ENCODE results near the gene NR2F2. TPM values are rescaled to one million over a fixed set of nuclear protein-coding genes. Genes with fewer than 3 reads are reported as not detected.

NR2F2 gene
- total and polyA plus RNA-seq, 2 experiments from 2014 or later = 0.16 TPM; not detected in 1

DNA sequence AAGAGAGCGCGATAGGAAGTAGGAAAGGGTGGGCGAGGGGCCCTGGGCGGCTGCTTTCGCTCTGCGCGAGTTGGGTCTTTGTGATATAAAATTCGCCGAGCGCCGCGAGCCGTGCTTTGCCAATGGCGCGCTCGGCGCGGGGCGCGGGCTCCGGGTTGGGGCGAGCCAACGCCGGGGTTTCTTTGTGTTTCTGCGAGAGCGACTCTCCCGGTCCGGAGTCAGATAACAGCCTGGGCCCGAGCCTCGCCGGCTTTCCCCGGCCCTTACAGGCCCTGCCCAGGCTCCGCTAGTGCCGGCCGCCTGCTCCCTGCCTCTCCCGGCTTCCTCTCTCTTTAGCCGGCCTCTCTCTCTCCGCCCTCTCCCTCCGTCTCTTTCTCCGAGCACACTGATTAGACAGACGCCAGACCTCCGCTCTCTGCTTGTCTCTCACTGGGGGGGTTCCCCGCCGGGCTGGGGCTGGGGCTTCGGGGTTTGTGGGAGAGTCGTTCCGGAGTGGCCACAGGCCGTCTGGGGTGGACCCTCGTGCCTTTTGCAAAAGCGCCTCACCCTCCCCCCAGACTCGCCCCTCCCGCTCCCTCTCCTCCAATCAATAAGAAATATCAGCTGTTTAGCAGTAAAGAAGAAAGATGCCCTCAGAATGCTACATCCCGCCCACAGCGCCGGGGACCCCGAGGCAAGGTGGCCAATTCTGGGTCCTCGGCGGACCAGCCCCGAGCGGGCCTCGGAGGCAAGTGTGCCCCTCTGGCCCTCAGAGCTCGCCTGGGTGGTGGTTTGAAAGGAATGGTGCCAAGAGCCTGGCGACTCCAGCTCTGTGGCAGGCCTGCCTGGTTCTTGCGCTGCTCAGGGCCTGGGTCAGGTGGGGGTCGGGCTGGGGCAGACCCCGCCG lies 2.9 kb downstream of the NR2F2 start (continued):
- TF ChIP-seq, protein P1, sequence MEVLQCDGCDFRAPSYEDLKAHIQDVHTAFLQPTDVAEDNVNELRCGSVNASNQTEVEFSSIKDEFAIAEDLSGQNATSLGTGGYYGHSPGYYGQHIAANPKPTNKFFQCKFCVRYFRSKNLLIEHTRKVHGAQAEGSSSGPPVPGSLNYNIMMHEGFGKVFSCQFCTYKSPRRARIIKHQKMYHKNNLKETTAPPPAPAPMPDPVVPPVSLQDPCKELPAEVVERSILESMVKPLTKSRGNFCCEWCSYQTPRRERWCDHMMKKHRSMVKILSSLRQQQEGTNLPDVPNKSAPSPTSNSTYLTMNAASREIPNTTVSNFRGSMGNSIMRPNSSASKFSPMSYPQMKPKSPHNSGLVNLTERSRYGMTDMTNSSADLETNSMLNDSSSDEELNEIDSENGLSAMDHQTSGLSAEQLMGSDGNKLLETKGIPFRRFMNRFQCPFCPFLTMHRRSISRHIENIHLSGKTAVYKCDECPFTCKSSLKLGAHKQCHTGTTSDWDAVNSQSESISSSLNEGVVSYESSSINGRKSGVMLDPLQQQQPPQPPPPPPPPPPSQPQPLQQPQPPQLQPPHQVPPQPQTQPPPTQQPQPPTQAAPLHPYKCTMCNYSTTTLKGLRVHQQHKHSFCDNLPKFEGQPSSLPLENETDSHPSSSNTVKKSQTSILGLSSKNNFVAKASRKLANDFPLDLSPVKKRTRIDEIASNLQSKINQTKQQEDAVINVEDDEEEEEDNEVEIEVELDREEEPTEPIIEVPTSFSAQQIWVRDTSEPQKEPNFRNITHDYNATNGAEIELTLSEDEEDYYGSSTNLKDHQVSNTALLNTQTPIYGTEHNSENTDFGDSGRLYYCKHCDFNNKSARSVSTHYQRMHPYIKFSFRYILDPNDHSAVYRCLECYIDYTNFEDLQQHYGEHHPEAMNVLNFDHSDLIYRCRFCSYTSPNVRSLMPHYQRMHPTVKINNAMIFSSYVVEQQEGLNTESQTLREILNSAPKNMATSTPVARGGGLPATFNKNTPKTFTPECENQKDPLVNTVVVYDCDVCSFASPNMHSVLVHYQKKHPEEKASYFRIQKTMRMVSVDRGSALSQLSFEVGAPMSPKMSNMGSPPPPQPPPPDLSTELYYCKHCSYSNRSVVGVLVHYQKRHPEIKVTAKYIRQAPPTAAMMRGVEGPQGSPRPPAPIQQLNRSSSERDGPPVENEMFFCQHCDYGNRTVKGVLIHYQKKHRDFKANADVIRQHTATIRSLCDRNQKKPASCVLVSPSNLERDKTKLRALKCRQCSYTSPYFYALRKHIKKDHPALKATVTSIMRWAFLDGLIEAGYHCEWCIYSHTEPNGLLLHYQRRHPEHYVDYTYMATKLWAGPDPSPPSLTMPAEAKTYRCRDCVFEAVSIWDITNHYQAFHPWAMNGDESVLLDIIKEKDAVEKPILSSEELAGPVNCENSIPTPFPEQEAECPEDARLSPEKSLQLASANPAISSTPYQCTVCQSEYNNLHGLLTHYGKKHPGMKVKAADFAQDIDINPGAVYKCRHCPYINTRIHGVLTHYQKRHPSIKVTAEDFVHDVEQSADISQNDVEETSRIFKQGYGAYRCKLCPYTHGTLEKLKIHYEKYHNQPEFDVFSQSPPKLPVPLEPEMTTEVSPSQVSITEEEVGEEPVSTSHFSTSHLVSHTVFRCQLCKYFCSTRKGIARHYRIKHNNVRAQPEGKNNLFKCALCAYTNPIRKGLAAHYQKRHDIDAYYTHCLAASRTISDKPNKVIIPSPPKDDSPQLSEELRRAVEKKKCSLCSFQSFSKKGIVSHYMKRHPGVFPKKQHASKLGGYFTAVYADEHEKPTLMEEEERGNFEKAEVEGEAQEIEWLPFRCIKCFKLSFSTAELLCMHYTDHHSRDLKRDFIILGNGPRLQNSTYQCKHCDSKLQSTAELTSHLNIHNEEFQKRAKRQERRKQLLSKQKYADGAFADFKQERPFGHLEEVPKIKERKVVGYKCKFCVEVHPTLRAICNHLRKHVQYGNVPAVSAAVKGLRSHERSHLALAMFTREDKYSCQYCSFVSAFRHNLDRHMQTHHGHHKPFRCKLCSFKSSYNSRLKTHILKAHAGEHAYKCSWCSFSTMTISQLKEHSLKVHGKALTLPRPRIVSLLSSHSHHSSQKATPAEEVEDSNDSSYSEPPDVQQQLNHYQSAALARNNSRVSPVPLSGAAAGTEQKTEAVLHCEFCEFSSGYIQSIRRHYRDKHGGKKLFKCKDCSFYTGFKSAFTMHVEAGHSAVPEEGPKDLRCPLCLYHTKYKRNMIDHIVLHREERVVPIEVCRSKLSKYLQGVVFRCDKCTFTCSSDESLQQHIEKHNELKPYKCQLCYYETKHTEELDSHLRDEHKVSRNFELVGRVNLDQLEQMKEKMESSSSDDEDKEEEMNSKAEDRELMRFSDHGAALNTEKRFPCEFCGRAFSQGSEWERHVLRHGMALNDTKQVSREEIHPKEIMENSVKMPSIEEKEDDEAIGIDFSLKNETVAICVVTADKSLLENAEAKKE (CRISPR knock-in tag; IDR thresholded peaks at IDR 0.05) = no peak
- no peak for TF ChIP-seq STAT1 (IDR thresholded peaks at IDR 0.05; ENCODE audit: unreplicated experiment)
- TF ChIP-seq, protein P2, sequence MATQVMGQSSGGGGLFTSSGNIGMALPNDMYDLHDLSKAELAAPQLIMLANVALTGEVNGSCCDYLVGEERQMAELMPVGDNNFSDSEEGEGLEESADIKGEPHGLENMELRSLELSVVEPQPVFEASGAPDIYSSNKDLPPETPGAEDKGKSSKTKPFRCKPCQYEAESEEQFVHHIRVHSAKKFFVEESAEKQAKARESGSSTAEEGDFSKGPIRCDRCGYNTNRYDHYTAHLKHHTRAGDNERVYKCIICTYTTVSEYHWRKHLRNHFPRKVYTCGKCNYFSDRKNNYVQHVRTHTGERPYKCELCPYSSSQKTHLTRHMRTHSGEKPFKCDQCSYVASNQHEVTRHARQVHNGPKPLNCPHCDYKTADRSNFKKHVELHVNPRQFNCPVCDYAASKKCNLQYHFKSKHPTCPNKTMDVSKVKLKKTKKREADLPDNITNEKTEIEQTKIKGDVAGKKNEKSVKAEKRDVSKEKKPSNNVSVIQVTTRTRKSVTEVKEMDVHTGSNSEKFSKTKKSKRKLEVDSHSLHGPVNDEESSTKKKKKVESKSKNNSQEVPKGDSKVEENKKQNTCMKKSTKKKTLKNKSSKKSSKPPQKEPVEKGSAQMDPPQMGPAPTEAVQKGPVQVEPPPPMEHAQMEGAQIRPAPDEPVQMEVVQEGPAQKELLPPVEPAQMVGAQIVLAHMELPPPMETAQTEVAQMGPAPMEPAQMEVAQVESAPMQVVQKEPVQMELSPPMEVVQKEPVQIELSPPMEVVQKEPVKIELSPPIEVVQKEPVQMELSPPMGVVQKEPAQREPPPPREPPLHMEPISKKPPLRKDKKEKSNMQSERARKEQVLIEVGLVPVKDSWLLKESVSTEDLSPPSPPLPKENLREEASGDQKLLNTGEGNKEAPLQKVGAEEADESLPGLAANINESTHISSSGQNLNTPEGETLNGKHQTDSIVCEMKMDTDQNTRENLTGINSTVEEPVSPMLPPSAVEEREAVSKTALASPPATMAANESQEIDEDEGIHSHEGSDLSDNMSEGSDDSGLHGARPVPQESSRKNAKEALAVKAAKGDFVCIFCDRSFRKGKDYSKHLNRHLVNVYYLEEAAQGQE (IDR thresholded peaks at IDR 0.05; ENCODE audit: unreplicated experiment) = no peak
